ENCODE data around the gene LSM10. TPM values are rescaled to one million over a fixed set of nuclear protein-coding genes. Genes with fewer than 3 reads are reported as not detected.
A peak's percentile ranks its signal among the peaks of the same experiment; 100 is the strongest.

The LSM10 gene
- total RNA-seq, 2 experiments from 2014 or later = 41.4 TPM

DNA sequence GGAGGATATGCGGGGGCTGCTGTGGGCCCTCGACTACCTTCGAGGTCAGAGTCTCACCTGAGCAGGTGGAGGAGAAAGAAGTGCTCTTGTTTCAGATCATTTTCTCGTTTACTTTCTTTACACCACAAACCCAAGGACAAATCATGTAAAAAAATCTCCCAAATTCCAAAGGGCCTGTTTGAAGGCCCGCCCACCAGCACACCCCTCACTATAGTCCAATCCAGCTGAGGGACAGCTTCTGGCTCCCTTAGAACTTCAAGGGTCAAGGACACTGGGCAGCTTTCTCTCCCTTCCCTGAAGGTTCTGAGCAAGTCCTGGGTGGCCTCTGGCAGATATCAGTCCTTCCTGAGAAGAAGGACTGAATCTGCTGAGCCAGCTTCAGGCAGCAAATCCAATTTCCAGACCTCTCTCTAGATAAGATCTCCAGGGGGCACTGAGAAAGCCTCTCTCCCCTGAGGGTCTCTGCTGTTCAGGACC lies 17.5 kb downstream of the LSM10 start:
- H3K27me3 Mint-ChIP-seq = no peaks in the 10 kb centered on the region
- peaks cover 74% of the 10 kb centered on the region for H3K4me1 Mint-ChIP-seq
- H3K27ac Mint-ChIP-seq = peak overlapping the region; percentile 40
- CTCF ChIA-PET = interaction anchor here (1.6 kb wide), 1 partner anchor 12 kb away, joined by 4 read pairs; no protein-coding TSS in a partner anchor
- POLR2A ChIA-PET = interaction anchor here (0.7 kb wide), 1 partner anchor 11 kb away, joined by 3 read pairs; no protein-coding TSS in a partner anchor
- no peaks in the 10 kb centered on the region for H3K9me3 Mint-ChIP-seq
- H3K36me3 Mint-ChIP-seq (ENCODE audit: low read depth) = peaks cover 40% of the 10 kb centered on the region
- no peak overlapping the region for H3K4me3 Mint-ChIP-seq
- DNase-seq = no peak

DNA sequence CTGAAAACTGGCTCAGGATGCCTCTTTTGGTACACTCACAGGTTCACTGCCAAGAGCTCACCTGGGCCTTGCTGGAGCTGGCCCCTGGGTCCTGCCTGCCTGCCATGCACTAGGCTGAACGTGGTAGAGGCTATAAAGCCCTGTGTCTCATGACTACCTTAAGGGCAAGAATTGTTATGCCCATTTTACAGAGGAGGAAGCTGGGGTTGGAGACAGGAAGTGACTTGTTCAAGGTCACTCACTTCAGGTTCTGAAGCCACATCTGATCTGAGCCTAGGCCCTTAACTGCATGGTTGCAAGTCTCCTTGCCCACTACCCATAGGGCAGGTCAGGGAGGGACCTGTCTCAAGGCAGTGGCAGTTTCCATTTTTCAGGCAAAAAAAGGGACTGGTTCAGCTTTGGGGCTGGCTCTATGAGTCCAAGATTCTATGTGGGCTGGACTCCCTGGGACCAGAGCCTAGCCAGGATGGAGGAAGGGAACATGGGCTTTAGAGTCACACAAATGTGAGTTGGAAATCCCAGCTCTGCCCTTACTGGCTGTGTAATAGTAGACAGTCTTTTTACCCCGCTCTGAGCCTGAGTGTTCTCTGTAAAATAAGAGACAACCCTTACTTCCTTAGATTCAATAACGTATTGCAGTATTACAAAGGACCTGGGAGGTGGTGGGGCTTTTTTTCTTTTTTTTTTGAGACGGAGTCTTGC lies 19.8 kb downstream of the LSM10 start:
- H3K4me1 Mint-ChIP-seq = peaks cover 77% of the 10 kb centered on the region

DNA sequence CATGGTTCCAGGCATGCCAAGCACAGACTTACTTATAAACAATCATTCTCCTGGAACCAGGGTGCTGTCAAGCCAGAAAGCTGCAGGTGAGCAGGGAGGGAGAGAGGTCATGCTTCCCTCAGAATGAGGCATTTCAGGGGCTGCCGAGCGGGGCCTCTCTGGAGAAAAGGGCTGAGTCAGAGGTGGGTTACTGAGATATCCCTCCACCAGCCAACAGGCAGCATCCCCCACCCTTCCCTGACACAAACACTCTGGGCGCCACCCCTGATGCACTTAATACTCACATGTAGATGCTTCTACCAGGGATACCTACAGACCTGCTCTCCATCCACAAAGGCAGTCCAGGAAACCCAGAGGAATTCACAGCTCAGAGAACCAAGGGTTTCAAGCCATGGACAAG lies 25.1 kb downstream of the LSM10 start:
- ChIA-PET CTCF (interaction anchor here (0.6 to 1.1 kb wide), 2 partner anchors 10 to 11 kb away, joined by 3 to 6 read pairs; no protein-coding TSS in a partner anchor), POLR2A (no interaction called here)
- Mint-ChIP-seq H3K27ac (peak overlapping the region; percentile 99), H3K36me3 (ENCODE audit: low read depth) (peaks cover 24% of the 10 kb centered on the region), H3K9me3 (no peaks in the 10 kb centered on the region), H3K27me3 (no peaks in the 10 kb centered on the region), H3K4me3 (no peak overlapping the region), H3K4me1 (peaks cover 70% of the 10 kb centered on the region)
- DNase-seq = no peak

More for the DNA sequence above, 19.8 kb downstream of the LSM10 start:
- CTCF ChIA-PET = interaction anchor here (1.0 kb wide), 1 partner anchor 11 kb away, joined by 5 read pairs; no protein-coding TSS in a partner anchor
- Mint-ChIP-seq H3K36me3 (ENCODE audit: low read depth) (peaks cover 29% of the 10 kb centered on the region), H3K9me3 (no peaks in the 10 kb centered on the region), H3K27me3 (no peaks in the 10 kb centered on the region), H3K27ac (peak overlapping the region; percentile 87), H3K4me3 (peak overlapping the region; percentile 13)
- POLR2A ChIA-PET = interaction anchor here (1.1 to 2.4 kb wide), 4 partner anchors 11 to 86 kb away, joined by 4 to 9 read pairs (median 5); partner anchors contain the start of genes LSM10 and MRPS15
- DNase-seq = no peak

DNA sequence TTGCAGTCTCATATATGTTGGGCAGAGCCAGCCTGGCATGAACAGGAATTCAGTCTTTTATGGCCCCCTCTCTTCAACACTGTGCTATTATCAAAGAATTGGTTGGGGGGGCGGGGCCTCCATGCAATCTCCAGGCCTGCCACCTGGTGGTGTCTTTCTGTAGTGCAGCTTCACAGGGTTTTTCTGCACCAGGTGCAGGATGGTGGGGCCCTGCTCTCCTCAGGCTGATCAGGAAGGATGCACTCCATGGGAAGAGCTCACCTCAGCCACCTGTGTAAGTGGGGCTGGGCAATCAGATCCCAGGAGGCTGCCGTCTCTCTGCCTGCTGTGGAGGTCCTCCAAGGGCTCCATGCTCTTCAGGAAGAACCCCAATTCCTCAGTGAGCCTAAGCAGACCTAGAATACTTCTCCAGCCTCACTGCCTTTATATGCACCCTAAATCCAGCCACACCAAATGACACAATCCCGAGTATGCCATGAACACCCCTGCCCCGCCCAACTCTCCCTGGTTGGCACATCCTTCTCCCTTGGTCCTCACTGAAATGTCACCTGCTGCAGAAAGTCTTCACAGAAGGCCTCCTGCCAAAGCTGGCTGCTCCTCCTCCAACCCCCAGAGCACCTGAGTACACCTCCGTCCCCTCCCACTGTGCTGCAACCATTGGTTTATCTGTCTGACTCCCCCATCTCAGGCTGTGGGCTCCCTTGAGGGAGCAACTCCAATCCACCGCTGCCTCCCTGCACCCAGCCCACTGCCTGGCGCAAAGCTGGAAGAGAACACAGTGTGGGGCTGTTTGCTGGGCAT lies 28.4 kb downstream of the LSM10 start:
- no peaks in the 10 kb centered on the region for H3K9me3 Mint-ChIP-seq
- H3K36me3 Mint-ChIP-seq (ENCODE audit: low read depth) = peaks cover 33% of the 10 kb centered on the region
- H3K4me1 Mint-ChIP-seq = peaks cover 72% of the 10 kb centered on the region
- peak; percentile 86 for DNase-seq
- ChIA-PET POLR2A (interaction anchor here (1.0 to 5.8 kb wide), 8 partner anchors 10 to 84 kb away, joined by 3 to 57 read pairs (median 6); partner anchors contain the start of genes EVA1B, LSM10 and STK40), CTCF (interaction anchor here (0.6 to 4.7 kb wide), 22 partner anchors 9 to 219 kb away, joined by 3 to 66 read pairs (median 4); partner anchors contain the start of genes LSM10, STK40, THRAP3 and TRAPPC3)
- peak overlapping the region; percentile 56 for H3K27ac Mint-ChIP-seq
- H3K4me3 Mint-ChIP-seq = no peak overlapping the region
- no peaks in the 10 kb centered on the region for H3K27me3 Mint-ChIP-seq

DNA sequence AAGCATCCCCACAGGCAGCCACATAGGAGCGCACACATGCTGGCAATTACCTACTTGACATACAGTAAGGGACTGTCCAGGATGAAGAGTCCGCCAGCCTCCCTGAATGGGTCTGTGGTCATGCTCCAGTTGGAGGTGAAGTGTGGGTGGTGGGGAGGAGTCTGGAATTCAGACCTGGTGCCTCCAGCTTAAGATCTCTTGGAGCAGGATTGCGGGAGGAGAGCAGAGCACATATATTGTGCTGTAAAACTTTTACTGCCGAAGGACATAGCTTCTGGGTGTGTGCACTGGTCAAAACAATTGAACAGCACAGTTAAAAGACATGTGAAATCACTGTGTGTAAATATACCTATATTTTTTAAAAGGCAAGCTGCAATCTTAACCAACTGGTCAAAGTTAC lies 29.9 kb downstream of the LSM10 start:
- Mint-ChIP-seq H3K36me3 (ENCODE audit: low read depth) (peaks cover 36% of the 10 kb centered on the region), H3K27ac (peak overlapping the region; percentile 83), H3K9me3 (no peaks in the 10 kb centered on the region), H3K27me3 (no peaks in the 10 kb centered on the region), H3K4me1 (peaks cover 57% of the 10 kb centered on the region), H3K4me3 (no peak overlapping the region)
- CTCF ChIA-PET = interaction anchor here (0.8 to 4.7 kb wide), 22 partner anchors 8 to 268 kb away, joined by 3 to 66 read pairs (median 6); partner anchors contain the start of genes SH3D21, STK40, THRAP3 and TRAPPC3
- DNase-seq = no peak
- POLR2A ChIA-PET = interaction anchor here (1.1 to 5.8 kb wide), 7 partner anchors 9 to 144 kb away, joined by 3 to 57 read pairs (median 8); partner anchors contain the start of genes OSCP1, STK40 and THRAP3

DNA sequence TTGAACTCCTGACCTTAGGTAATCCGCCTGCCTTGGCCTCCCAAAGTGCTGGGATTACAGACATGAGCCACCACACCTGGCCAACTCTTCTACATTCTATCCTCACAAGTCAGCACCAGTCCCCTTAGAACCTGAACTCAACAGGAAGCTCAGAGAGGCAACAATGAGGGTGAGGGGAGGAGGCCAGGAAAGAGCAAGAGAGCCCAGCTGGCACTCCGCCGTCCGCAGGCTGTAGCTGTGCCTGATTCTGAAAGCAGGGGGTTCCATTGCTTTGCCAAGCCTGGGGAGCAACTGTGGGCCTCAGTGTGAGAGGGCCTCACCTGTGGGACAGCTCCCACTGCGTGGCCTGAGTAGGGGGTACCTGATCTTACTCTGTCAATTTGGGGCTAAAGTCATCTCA lies 30.6 kb downstream of the LSM10 start:
- no peaks in the 10 kb centered on the region for H3K9me3 Mint-ChIP-seq
- CTCF ChIA-PET = interaction anchor here (0.7 to 4.7 kb wide), 21 partner anchors 11 to 267 kb away, joined by 3 to 66 read pairs (median 6); partner anchors contain the start of genes EVA1B, LSM10, SH3D21 and STK40
- peak; percentile 42 for DNase-seq
- H3K27ac Mint-ChIP-seq = peak overlapping the region; percentile 83
- H3K27me3 Mint-ChIP-seq = no peaks in the 10 kb centered on the region
- peaks cover 51% of the 10 kb centered on the region for H3K4me1 Mint-ChIP-seq
- POLR2A ChIA-PET = interaction anchor here (0.8 to 5.8 kb wide), 11 partner anchors 10 to 143 kb away, joined by 3 to 57 read pairs (median 5); partner anchors contain the start of genes OSCP1, STK40 and THRAP3
- no peak overlapping the region for H3K4me3 Mint-ChIP-seq
- peaks cover 37% of the 10 kb centered on the region for H3K36me3 Mint-ChIP-seq (ENCODE audit: low read depth)

DNA sequence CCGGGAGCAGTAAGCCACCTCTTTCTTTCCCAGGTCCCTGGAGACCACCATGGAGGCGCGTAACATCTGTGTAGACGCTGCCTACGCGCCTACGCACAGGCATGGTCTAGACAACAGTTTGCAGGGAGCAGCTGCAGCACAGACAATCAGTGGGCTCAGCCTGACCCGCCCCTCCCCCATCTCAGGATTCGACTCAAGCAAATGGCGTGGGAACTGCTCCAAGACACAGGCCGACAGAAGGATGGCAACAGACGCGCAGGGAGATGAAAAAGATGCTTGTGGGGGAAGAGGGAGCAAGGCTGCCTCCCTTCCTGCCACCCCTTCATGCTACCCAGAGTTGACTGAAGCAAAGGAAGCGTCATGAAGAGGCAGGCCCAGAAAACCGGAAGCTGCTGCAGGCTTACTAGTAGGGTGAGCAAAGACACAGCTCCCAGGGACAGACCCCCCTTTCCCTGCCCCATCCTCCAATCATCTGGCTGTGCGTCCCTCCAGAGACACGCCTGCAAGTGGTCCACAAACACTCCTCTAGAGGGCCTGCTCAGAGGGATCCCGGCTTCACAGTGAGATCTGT lies 31.5 kb downstream of the LSM10 start:
- CTCF ChIA-PET = interaction anchor here (0.8 to 4.7 kb wide), 17 partner anchors 12 to 227 kb away, joined by 3 to 66 read pairs (median 6); partner anchors contain the start of genes LSM10, SH3D21 and STK40
- Mint-ChIP-seq H3K4me1 (peaks cover 50% of the 10 kb centered on the region), H3K27me3 (no peaks in the 10 kb centered on the region), H3K4me3 (no peak overlapping the region), H3K27ac (peak overlapping the region; percentile 83), H3K36me3 (ENCODE audit: low read depth) (peaks cover 46% of the 10 kb centered on the region), H3K9me3 (no peaks in the 10 kb centered on the region)
- DNase-seq = peak; percentile 72
- POLR2A ChIA-PET = interaction anchor here (0.6 to 5.8 kb wide), 9 partner anchors 12 to 142 kb away, joined by 3 to 57 read pairs (median 5); partner anchors contain the start of genes OSCP1, STK40 and THRAP3

DNA sequence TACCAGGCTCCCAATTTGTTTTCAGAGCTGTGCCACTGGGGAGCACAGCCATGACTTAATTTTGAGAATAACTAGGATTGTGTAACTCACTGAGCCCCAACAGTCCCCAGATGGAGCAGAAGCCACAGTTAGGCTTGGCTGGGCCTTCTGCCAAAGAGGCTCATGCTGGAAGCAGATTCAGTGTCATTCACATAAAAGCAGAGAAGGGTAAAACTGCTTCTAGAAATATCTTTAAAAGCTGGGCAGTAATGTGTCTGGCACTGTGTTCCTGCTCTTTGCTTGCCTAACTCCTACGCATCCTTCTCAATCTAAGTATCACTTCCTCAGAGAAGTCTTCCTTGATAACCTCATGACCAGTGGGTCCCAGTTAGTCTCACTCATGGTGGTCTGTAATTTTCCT lies 32.3 kb downstream of the LSM10 start:
- Mint-ChIP-seq H3K36me3 (ENCODE audit: low read depth) (peaks cover 47% of the 10 kb centered on the region), H3K27ac (peak overlapping the region; percentile 55), H3K27me3 (no peaks in the 10 kb centered on the region), H3K4me1 (peaks cover 53% of the 10 kb centered on the region), H3K4me3 (no peak overlapping the region), H3K9me3 (no peaks in the 10 kb centered on the region)
- ChIA-PET CTCF (interaction anchor here (2.0 to 2.1 kb wide), 2 partner anchors 17 to 65 kb away, joined by 6 to 8 read pairs; no protein-coding TSS in a partner anchor), POLR2A (interaction anchor here (5.2 to 5.8 kb wide), 2 partner anchors 14 to 20 kb away, joined by 24 to 57 read pairs; partner anchors contain the start of gene STK40)
- no peak for DNase-seq

DNA sequence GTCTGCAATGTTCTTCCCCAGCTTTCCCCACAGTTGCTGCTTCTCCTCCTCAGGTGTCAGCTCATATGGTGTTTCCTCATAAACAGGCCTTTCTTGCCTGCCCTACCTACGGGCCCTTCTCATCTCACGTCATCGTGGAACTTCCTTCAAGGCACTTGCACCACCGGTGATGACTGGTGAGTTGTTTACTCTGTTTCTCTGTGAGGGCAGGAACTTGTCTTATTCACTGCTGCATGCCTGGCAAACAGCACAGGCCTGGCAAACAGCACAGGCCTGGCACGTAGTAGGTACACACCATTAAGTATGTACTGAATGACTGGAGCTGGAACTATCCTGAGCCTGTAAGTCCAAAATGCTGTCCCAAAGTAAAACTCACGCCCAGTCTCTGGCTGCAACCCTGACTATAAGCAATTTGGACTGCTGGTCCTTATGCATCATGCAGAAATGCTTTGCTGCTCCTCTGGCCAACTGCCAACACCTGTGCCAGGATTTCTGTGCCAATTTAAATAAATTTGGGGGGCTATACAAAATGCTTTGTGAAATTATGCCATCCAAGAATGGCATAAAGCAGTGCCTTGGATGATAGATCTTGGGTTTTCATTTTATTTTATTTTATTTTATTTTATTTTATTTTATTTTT lies 37.7 kb downstream of the LSM10 start:
- no peaks in the 10 kb centered on the region for H3K27me3 Mint-ChIP-seq
- H3K4me1 Mint-ChIP-seq = peaks cover 16% of the 10 kb centered on the region
- peaks cover 58% of the 10 kb centered on the region for H3K36me3 Mint-ChIP-seq (ENCODE audit: low read depth)
- CTCF ChIA-PET = interaction anchor here (1.5 kb wide), 1 partner anchor 9 kb away, joined by 8 read pairs; no protein-coding TSS in a partner anchor
- no peak overlapping the region for H3K4me3 Mint-ChIP-seq
- peak overlapping the region; percentile 81 for H3K27ac Mint-ChIP-seq
- POLR2A ChIA-PET = interaction anchor here (1.0 to 1.4 kb wide), 5 partner anchors 9 to 25 kb away, joined by 3 to 5 read pairs (median 4); no protein-coding TSS in a partner anchor
- peak; percentile 48 for DNase-seq
- no peaks in the 10 kb centered on the region for H3K9me3 Mint-ChIP-seq

DNA sequence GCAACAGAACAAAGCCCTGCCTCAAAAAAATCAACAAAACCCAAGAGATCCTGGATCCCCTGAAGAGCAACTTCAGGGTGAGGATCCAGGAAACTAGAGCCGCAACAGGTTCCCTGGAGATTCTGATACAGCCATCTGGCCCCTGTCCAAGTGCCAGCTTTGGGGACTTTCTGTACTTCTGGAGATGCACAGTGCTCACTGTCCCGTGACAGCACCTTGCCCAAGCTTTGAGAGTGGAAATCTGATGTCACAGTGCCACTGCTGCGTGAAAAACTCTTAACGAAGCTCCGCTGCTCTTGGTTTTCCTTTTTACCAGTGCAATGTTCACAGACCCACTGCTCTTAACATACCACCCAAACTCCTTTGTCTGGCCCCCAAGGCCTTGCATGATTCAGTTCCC lies 38.3 kb downstream of the LSM10 start:
- Mint-ChIP-seq H3K9me3 (no peaks in the 10 kb centered on the region), H3K4me1 (peaks cover 17% of the 10 kb centered on the region), H3K27me3 (no peaks in the 10 kb centered on the region), H3K4me3 (no peak overlapping the region), H3K27ac (peak overlapping the region; percentile 81), H3K36me3 (ENCODE audit: low read depth) (peaks cover 64% of the 10 kb centered on the region)
- DNase-seq = no peak
- ChIA-PET POLR2A (interaction anchor here (1.0 to 1.4 kb wide), 5 partner anchors 9 to 26 kb away, joined by 3 to 5 read pairs (median 4); no protein-coding TSS in a partner anchor), CTCF (interaction anchor here (1.5 kb wide), 1 partner anchor 9 kb away, joined by 8 read pairs; no protein-coding TSS in a partner anchor)

DNA sequence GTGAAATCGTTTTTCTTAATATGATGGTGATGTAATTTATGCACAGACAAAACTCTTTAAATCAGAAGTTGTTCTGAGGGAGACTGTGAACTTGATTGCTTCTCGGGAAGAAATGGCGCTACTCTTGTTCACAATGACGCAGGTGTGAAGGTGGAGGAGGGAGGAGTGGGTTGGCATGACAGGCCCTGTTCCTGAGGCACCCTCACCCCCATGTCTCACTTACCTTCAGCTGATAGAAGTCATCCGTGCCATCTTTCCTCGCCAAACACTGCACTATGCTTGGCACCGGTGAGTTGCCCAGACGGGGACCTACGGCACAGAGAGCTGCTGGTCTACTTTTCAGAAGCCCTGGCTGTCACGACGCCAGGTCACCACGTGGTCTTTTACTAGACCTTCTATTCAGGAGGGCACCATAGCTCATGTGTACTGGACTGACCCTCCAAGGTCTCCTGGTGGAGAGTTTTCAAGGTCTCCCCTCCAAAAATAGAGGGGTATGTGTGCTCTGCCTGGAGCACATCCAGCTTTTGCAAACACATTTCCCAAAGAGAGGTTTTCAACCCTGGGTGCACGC lies 39.1 kb downstream of the LSM10 start:
- CTCF ChIA-PET = interaction anchor here (1.0 kb wide), 1 partner anchor 16 kb away, joined by 3 read pairs; no protein-coding TSS in a partner anchor
- POLR2A ChIA-PET = no interaction called here
- H3K27ac Mint-ChIP-seq = peak overlapping the region; percentile 28

More for the DNA sequence above, 39.1 kb downstream of the LSM10 start:
- Mint-ChIP-seq H3K4me3 (no peak overlapping the region), H3K9me3 (no peaks in the 10 kb centered on the region), H3K27me3 (no peaks in the 10 kb centered on the region), H3K4me1 (peaks cover 19% of the 10 kb centered on the region), H3K36me3 (ENCODE audit: low read depth) (peaks cover 71% of the 10 kb centered on the region)
- DNase-seq = no peak
